SK-N-SH (cell line): ENCODE results near the gene VAMP5. TPM values are rescaled to one million over a fixed set of nuclear protein-coding genes. Genes with fewer than 3 reads are reported as not detected.

ENCODE experiments used
- CTCF ChIA-PET: fragments of 300-600, 350-600 bp; formaldehyde crosslinking; extraction: SDS; loops from one replicate; lab custom pipeline; 2021; lab: Yijun Ruan, JAX
- POLR2A ChIA-PET: fragments of 350-600 bp; sonication (Branson Sonifier 250); formaldehyde crosslinking; extraction: SDS; loops from one replicate; lab custom pipeline; 2020; ENCODE audit warnings: antibody characterized with exemption, inconsistent platforms; lab: Yijun Ruan, JAX
- DNase-seq: peaks from one replicate; pipeline ENCODE4 v3.0.0; 2012
- H2AFZ ChIP-seq: fragments of 200-600 bp; sonication (generic); 2 replicates; pipeline ENCODE4 v1.8.1; 2016; ENCODE audit warnings: antibody characterized with exemption, mild to moderate bottlenecking, low read depth
- H3F3A ChIP-seq: fragments of 200-600 bp; sonication (generic); replicated peaks from 2 replicates; pipeline ENCODE3; 2016; ENCODE audit warnings: antibody characterized with exemption, mild to moderate bottlenecking; ENCODE audit not compliant: insufficient read depth
- H3K27ac ChIP-seq, 2 experiments: fragments of 200-500 bp in 1 of 2; fragments of 200-600 bp in 1 of 2; sonication (Bioruptor generic) in 1 of 2; sonication (generic), shearing (Covaris generic) in 1 of 2; 2 replicates each; pipeline versions ENCODE4 v1.5.1 to v1.6.1; 2014 to 2016; ENCODE audit warnings: low read depth in 2 of 2, inconsistent platforms in 1 of 2, low read length in 1 of 2, mild to moderate bottlenecking in 1 of 2, mixed read lengths in 1 of 2
- H3K27me3 ChIP-seq: fragments of 200-600 bp; sonication (generic), shearing (Covaris generic); 2 replicates; pipeline ENCODE4 v1.6.1; 2016; ENCODE audit warnings: mixed run types; ENCODE audit not compliant: insufficient read depth
- H3K36me3 ChIP-seq, 2 experiments: fragments of 200-500 bp in 1 of 2; fragments of 200-600 bp in 1 of 2; sonication (Bioruptor generic) in 1 of 2; sonication (generic) in 1 of 2; replicated peaks in 1 of 2; 2 replicates each; pipeline versions ENCODE3 to v1.5.1; 2014 to 2016; ENCODE audit warnings: low read length in 1 of 2, mild to moderate bottlenecking in 1 of 2; ENCODE audit not compliant: insufficient read depth in 2 of 2, control insufficient read depth in 1 of 2
- H3K4me1 ChIP-seq, 2 experiments: fragments of 200-500 bp in 1 of 2; fragments of 200-600 bp in 1 of 2; sonication (Bioruptor generic) in 1 of 2; sonication (generic), shearing (Covaris generic) in 1 of 2; 2 replicates each; pipeline versions ENCODE4 v1.5.1 to v1.6.1; 2014 to 2016; ENCODE audit warnings: low read depth in 1 of 2, low read length in 1 of 2, mixed run types in 1 of 2; ENCODE audit not compliant: insufficient read depth in 2 of 2, control insufficient read depth in 1 of 2
- H3K4me2 ChIP-seq: fragments of 200-600 bp; sonication (generic), shearing (Covaris generic); 2 replicates; pipeline ENCODE4 v1.6.1; 2017; ENCODE audit warnings: mixed run types
- H3K4me3 ChIP-seq, 2 experiments: fragments of 200-500 bp in 1 of 2; fragments of 200-600 bp in 1 of 2; sonication (Bioruptor generic) in 1 of 2; sonication (generic), shearing (Covaris generic) in 1 of 2; 2 replicates each; pipeline versions ENCODE4 v1.5.1 to v1.8.1; 2014 to 2016; ENCODE audit warnings: low read depth in 2 of 2, inconsistent platforms in 1 of 2, low read length in 1 of 2, mild to moderate bottlenecking in 1 of 2, mixed read lengths in 1 of 2, moderate library complexity in 1 of 2
- H3K79me2 ChIP-seq: fragments of 200-600 bp; sonication (generic); 2 replicates; pipeline ENCODE4 v1.8.1; 2017; ENCODE audit warnings: mild to moderate bottlenecking; ENCODE audit not compliant: insufficient read depth
- H3K9ac ChIP-seq: fragments of 200-600 bp; sonication (generic); 2 replicates; pipeline ENCODE4 v1.6.1; 2017; ENCODE audit warnings: mixed run types
- H3K9me2 ChIP-seq: fragments of 200-600 bp; sonication (generic); 2 replicates; pipeline ENCODE4 v1.6.1; 2017; ENCODE audit warnings: mixed run types
- H3K9me3 ChIP-seq: fragments of 200-600 bp; sonication (generic); 2 replicates; pipeline ENCODE4 v1.6.1; 2017; ENCODE audit warnings: mixed run types, mild to moderate bottlenecking, moderate library complexity
- H4K20me1 ChIP-seq: fragments of 200-600 bp; sonication (generic); 2 replicates; pipeline ENCODE4 v1.6.1; 2017; ENCODE audit warnings: mild to moderate bottlenecking, mixed run types; ENCODE audit not compliant: insufficient read depth
- CHD2 ChIP-seq: fragments of 150-350 bp; IDR thresholded peaks from 2 replicates; pipeline ENCODE4 v1.6.1; 2018; ENCODE audit warnings: low read length; ENCODE audit not compliant: partially characterized antibody
- GABPA ChIP-seq: IDR thresholded peaks from 2 replicates; pipeline ENCODE4 v1.4.0; 2012; ENCODE audit warnings: low read depth, mild to moderate bottlenecking
- JUND ChIP-seq: IDR thresholded peaks from 2 replicates; pipeline ENCODE4 v1.4.0; 2012
- MEF2A ChIP-seq: IDR thresholded peaks from 2 replicates; pipeline ENCODE4 v1.4.0; 2012; ENCODE audit warnings: low read depth, borderline replicate concordance
- MXI1 ChIP-seq: IDR thresholded peaks from 2 replicates; pipeline ENCODE4 v1.6.1; 2012; ENCODE audit warnings: mild to moderate bottlenecking, low read depth, low read length, improper control_type of control experiment
- RCOR1 ChIP-seq: fragments of 150-350 bp; IDR thresholded peaks from 2 replicates; pipeline ENCODE4 v1.6.1; 2017; ENCODE audit warnings: antibody characterized with exemption, low read length
- RFX5 ChIP-seq: IDR thresholded peaks from 2 replicates; pipeline ENCODE4 v1.6.1; 2012; ENCODE audit warnings: mild to moderate bottlenecking, improper control_type of control experiment, low read length
- SIN3A ChIP-seq: IDR thresholded peaks from 2 replicates; pipeline ENCODE4 v1.6.1; 2012; ENCODE audit warnings: low read depth, mild to moderate bottlenecking, low read length, moderate library complexity, borderline replicate concordance
- TCF12 ChIP-seq: IDR thresholded peaks from 2 replicates; pipeline ENCODE4 v1.4.0; 2012
- WGBS: methylation state at CpG from one replicate; pipeline ENCODE4 v1.1.6; 2017; ENCODE audit warnings: low lambda C conversion rate; 5-methylcytosine and 5-hydroxymethylcytosine counted together
- polyA plus RNA-seq, 3 experiments: library from polyadenylated mRNA; depleted of rRNA; stranded (reverse); fragments of >200 nt; gene quantifications; 2 replicates each; pipeline ENCODE4 v1.2.3, GENCODE V29; 2012
- TF ChIP-seq, protein P1 (sequence below): IDR thresholded peaks from 2 replicates; pipeline ENCODE4 v1.4.0; 2012; ENCODE audit warnings: low read depth, borderline replicate concordance
- TF ChIP-seq, protein P2 (sequence below): IDR thresholded peaks from 2 replicates; pipeline ENCODE4 v1.4.0; 2012; ENCODE audit warnings: low read depth, borderline replicate concordance
- TF ChIP-seq, protein P3 (sequence below): fragments of 150-350 bp; IDR thresholded peaks from 2 replicates; pipeline ENCODE4 v1.6.1; 2017; ENCODE audit warnings: antibody characterized with exemption, low read length, low read depth, borderline replicate concordance

Gene VAMP5
- polyA plus RNA-seq, 1 of the 3 experiments (the other 2 are of a cell fraction) = 12.0 TPM

- peaks cover 32% of the 10 kb centered on the region for H3F3A ChIP-seq
- peaks cover under 1 to 8% of the 10 kb centered on the region in 2 experiments; a peak in 1 of 4 replicates for H3K4me1 ChIP-seq
- CTCF ChIA-PET = interaction anchor here (1.6 to 1.8 kb wide), 2 partner anchors 9 to 26 kb away, joined by 4 to 6 read pairs; partner anchors contain the start of gene TMEM150A
- no peaks in the 10 kb centered on the region for H3K27me3 ChIP-seq
- peak overlapping the region; percentile 81 for H3K9ac ChIP-seq
- peak; percentile 31 for DNase-seq
- peak overlapping the region; percentile 74 to 81; a peak in 3 of 4 replicates for H3K27ac ChIP-seq
- peaks cover 21 to 29% of the 10 kb centered on the region in 2 experiments for H3K36me3 ChIP-seq
- WGBS = 9% methylated on average over 22 of the region's 24 CpGs
- H3K9me2 ChIP-seq = no peaks in the 10 kb centered on the region
- no peaks in the 10 kb centered on the region for H4K20me1 ChIP-seq
- peak overlapping the region; percentile 79 to 93 for H3K4me3 ChIP-seq
- no peaks in the 10 kb centered on the region for H3K9me3 ChIP-seq
- TF ChIP-seq CHD2 = no peak
- TF ChIP-seq, protein P1, sequence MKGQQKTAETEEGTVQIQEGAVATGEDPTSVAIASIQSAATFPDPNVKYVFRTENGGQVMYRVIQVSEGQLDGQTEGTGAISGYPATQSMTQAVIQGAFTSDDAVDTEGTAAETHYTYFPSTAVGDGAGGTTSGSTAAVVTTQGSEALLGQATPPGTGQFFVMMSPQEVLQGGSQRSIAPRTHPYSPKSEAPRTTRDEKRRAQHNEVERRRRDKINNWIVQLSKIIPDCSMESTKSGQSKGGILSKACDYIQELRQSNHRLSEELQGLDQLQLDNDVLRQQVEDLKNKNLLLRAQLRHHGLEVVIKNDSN = no peak
- no peak for TF ChIP-seq TCF12
- TF ChIP-seq GABPA = no peak
- TF ChIP-seq, protein P2, sequence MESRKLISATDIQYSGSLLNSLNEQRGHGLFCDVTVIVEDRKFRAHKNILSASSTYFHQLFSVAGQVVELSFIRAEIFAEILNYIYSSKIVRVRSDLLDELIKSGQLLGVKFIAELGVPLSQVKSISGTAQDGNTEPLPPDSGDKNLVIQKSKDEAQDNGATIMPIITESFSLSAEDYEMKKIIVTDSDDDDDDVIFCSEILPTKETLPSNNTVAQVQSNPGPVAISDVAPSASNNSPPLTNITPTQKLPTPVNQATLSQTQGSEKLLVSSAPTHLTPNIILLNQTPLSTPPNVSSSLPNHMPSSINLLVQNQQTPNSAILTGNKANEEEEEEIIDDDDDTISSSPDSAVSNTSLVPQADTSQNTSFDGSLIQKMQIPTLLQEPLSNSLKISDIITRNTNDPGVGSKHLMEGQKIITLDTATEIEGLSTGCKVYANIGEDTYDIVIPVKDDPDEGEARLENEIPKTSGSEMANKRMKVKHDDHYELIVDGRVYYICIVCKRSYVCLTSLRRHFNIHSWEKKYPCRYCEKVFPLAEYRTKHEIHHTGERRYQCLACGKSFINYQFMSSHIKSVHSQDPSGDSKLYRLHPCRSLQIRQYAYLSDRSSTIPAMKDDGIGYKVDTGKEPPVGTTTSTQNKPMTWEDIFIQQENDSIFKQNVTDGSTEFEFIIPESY = no peak
- TF ChIP-seq MEF2A = no peak
- TF ChIP-seq JUND = no peak
- no peak for TF ChIP-seq SIN3A
- TF ChIP-seq RCOR1 = no peak
- TF ChIP-seq, protein P3, sequence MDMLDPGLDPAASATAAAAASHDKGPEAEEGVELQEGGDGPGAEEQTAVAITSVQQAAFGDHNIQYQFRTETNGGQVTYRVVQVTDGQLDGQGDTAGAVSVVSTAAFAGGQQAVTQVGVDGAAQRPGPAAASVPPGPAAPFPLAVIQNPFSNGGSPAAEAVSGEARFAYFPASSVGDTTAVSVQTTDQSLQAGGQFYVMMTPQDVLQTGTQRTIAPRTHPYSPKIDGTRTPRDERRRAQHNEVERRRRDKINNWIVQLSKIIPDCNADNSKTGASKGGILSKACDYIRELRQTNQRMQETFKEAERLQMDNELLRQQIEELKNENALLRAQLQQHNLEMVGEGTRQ = no peak
- no peak for TF ChIP-seq RFX5
- TF ChIP-seq MXI1 = no peak
- peaks cover 65% of the 10 kb centered on the region for H3K79me2 ChIP-seq
- POLR2A ChIA-PET = interaction anchor here (0.6 to 1.5 kb wide), 13 partner anchors 9 to 293 kb away, joined by 3 to 10 read pairs (median 3); partner anchors contain the start of genes ELMOD3, GGCX, RETSAT and RNF181
- H2AFZ ChIP-seq = peak overlapping the region; percentile 98; the same call in 1 of the 2 replicates
- peak overlapping the region; percentile 96 for H3K4me2 ChIP-seq
These were observed 27.0 kb downstream of the VAMP5 start for GRCh38 chr2:85611217-85611704.
